Cardiac atrium fibroblast (primary cell): ENCODE results near the gene OXLD1. TPM values are rescaled to one million over a fixed set of nuclear protein-coding genes. Genes with fewer than 3 reads are reported as not detected.

ENCODE experiments used
- total RNA-seq: library from RNA; depleted of rRNA; stranded (reverse); fragments of >200 nt; gene quantifications from 2 replicates; pipeline ENCODE4 v1.2.3, GENCODE V29; 2015

The OXLD1 gene
- total RNA-seq: 52.0 and 55.6 TPM in 2 replicates

DNA sequence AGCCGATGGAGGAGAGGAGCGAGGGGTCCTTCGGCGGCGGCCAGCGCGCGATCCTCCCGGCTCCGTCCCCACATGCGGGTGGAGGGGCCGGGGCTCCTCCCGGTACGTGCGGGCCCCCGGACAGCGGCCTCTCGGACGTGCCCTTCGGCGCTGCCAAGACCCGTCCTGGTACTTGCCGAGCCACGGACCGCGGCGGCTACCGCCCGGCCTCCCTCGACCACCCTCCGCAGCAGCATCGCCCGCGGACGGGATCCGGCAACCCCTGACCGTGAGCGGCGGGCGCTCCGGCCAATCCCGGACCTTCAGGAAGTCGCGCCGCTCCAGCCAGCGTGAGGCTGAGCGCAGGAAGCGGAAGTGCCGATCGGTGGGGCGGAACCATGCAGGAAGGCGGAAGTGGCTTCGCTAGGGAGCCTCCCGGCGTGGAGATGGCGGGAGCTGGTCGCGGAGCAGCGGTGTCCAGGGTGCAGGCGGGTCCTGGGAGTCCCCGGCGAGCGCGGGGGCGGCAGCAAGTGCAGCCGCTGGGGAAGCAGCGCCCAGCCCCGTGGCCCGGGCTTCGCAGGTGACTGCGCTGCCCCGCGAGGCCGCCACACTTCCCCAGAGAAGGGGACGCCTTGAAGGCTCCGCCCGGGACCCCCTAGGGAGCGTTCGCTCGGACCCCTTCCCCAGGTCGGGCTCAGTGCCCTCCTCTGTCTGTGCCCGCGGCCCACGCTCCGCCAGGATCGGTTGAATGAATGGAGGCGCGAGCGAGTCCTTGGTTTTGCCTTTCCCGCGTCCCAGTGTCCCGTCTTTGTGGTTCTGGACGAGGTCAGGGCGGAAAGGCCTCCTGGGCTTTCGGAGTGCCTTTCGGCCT, at the start of gene OXLD1, which contains the start of gene CCDC137:
Gene OXLD1, minus strand, starts transcription at position 264 of the 850 bp plus-strand sequence. Its CDS starts 28 bp downstream, at position 236.
Gene CCDC137, plus strand, starts transcription at position 396 of the 850 bp plus-strand sequence. Its CDS starts 30 bp downstream, at position 426.

DNA sequence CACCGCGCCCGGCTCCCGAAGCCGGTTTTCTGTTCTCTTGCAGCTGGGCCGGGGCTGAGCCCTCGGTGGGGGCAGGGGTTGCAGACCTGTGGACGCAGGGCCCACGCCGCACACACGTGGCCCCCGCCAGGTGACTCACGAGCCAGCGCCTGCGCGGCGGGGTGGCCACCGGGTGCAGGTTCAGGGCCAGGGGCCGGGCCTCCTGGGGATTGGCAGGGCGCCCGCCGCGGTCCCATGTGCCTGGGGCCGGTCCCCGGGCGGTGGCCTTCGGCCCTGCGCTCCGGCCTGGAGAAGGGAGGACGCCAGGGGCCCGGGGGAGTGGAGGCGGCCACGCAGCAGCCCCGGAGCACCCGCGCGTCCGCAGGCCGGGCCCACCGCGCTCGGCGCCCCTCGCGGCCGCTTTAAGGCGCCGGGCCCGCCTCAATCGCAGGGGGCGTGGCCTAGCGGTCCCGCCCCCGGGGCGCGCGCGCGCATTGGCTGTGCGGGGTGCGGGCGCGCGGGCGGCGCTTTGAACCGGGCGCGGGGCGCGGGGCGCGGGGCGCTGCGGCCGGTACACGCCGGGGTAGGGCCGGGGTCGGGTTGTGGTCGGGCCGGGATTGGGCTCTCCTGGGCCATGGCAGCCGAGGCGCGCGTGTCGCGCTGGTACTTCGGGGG, 45.5 kb upstream of the OXLD1 start, which contains the start of gene SLC25A10:
Gene SLC25A10, plus strand, starts transcription at position 471 of the 654 bp plus-strand sequence. Its CDS starts 143 bp downstream, at position 614.

DNA sequence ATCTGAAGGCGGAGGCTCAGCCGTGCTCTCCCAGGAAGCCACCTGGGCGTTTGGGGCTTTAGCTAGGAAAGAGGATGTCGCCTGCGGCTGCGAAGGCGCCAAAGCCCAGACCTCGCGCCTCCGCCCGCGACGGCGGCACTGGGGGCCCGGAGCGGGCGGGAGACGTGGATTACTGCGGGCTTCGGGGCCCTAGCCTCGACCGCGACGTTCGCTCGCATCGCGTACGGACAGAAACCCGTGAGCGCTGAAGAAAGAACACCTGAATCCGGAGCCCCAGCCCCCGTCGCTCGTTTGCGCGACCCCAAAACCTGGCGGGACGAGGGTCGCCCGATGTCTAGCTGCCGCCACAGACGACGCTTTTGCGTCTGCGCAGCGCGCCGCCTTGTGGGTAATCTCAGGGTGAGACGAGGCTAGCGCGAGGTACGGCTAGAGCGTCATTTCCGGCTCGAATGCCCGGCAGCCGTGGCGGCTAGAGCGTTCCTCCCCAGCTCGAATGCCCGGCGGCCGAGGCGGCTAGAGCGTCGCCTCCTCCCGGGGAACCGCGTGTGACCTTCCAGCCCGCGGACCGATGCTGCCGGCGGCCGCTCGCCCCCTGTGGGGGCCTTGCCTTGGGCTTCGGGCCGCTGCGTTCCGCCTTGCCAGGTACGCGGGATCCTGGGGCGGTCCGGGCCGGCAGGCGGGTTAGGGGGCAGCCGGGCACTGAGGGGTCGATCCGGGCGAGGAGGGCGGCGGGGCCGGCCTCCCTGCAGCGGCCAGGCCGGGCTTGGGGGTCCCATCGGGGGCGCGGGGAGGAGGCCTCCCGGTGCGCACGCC, 36.7 kb upstream of the OXLD1 start, which contains the start of gene MRPL12:
Gene MRPL12, plus strand, starts transcription at position 434 of the 813 bp plus-strand sequence. Its CDS starts 135 bp downstream, at position 569.

DNA sequence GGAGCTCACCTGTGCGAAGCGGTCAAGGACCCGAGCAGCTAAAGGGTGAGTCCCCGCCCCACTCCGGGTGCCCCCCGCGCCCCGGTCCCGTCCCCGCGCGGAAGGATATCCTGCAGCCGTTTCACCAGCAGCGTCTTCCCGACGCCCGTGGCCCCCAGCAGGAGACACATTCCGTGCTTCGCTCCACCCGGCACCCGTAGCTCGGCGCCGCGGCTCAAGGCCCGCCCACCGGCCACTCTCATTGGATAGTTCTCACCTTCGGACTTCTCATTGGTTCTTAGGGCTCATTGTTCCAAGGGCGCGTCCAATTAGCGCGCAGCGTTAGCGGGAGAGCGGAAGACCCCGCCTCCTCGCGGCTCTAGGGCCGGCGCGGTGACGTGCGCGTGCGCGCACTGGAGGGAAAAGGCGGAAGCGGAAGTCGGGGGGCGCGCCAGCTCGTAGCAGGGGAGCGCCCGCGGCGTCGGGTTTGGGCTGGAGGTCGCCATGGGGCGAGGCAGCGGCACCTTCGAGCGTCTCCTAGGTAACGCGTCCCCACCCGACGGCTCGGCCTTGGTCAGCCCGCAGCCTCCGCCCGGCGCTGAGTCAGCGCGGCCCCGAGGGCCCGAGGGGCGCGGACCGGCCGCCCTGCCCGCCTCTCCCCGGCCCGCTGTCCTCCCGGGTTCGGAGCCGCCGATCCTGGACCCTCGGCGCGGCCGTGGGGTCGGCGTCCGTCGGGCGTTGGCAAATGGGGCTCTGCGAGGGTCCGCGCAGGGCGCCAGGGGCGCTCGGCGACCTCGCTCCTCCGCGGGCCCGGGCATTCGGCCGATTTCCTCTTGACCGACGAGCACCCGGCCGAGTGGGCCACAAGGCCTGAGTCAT, 17.4 kb upstream of the OXLD1 start, which contains the start of the genes ARL16 and HGS:
Gene ARL16, minus strand, starts transcription at position 214 of the 858 bp plus-strand sequence. Its CDS starts 44 bp downstream, at position 170.
Gene HGS, plus strand, starts transcription at position 428 of the 858 bp plus-strand sequence. Its CDS starts 56 bp downstream, at position 484.

DNA sequence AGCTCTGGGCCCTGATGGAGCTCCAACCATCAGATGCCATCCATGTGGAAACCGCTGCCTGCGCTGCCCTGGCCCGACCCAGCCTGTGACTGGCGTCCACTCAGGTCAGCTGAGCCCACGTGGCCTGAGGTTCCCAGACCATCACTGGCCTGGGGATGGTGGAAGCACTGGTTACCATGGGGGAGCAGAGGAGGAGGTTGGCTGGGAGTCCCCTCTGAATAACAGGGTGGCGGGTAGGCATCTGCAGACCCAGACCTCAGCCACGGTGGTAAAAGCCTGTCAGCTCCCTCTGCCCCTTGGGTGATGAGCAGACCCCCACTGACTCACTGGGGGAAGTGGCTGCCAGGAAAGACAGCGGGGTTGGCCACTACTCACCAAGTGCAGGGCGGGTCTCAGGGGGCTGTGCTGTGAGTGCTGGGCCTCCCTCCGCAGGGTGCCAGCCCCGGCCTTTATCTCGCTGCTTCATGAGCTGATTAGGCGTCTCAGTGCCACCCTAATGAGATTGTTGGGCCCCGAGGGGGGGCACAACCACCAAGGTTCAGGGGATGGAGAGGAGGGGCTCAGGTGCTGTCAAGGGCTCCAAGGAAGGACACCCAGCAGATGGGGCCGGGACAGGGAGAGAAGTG, 10.2 kb downstream of the OXLD1 start, which contains the start of gene PDE6G:
Gene PDE6G, minus strand, starts transcription at position 425 of the 626 bp plus-strand sequence. CDS start 3,237 bp downstream, outside the sequence.

DNA sequence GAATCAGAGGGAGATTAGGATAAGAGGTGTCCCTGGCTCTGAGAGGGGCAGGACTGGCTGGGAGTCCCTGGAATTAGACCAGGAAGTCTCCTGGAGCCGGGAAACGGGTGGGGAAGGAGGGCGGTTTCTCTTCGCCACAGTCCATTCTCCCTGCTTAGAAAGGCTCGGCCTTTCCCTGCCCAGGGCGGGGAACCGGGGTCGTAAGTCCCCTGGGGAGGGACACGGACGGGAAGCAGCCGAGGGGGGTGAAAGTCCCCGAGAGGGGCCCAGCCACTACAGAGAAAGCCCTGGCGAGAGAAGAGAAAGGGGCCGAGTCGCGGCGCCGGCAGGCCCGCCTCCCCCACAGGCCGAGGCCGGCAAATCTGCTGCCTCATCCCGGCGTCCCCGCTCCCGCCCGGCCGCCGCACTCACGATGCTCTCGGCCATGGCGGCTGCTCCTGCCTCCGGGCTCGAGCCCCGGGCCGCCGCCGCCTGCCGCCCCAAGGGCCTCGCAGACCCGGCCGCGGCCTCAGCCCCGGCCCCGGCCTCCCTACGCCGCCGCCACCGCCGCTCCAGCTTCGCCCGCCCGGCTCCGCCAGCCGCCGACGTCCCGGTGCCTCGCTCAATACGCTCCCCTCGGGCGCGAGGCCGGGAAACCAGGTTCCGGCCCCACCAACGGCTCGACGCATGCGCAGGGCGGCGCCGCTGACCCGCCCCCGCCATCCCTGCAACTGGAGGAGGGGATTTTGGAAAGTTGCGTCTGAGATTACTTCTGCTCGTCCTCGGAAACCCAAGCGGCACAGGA, 29.7 kb downstream of the OXLD1 start, which contains the start of the genes NPLOC4 and TSPAN10:
Gene NPLOC4, minus strand, starts transcription at position 608 of the 784 bp plus-strand sequence. Its CDS starts 182 bp downstream, at position 426.
Gene TSPAN10, plus strand, starts transcription at position 692 of the 784 bp plus-strand sequence. CDS start 5,217 bp downstream, outside the sequence.

Other genes with a start within 250 kb of the OXLD1 start
- gene ACTG1, start 153.8 kb downstream of the OXLD1 start, total RNA-seq: 7,251 and 10,875 TPM in 2 replicates
- 1.6 TPM in 1 of 2 replicates, not detected in the other for gene FSCN2, start 138.2 kb downstream of the OXLD1 start, total RNA-seq
- gene FAAP100, start 114.3 kb downstream of the OXLD1 start, total RNA-seq: 25.3 and 34.7 TPM in 2 replicates
- gene NPLOC4, start 29.5 kb downstream of the OXLD1 start, total RNA-seq: 47.5 and 50.4 TPM in 2 replicates
- gene TSPAN10, start 29.4 kb downstream of the OXLD1 start, total RNA-seq: 0.49 and 0.72 TPM in 2 replicates
- gene PDE6G, start 10.1 kb downstream of the OXLD1 start, total RNA-seq: not detected in 2 replicates
- 10.9 and 30.5 TPM in 2 replicates for gene CCDC137, start 132 bp upstream of the OXLD1 start, total RNA-seq
- gene ARL16, start 17.2 kb upstream of the OXLD1 start, total RNA-seq: 41.5 and 45.0 TPM in 2 replicates
- 74.9 and 84.9 TPM in 2 replicates for gene HGS, start 17.4 kb upstream of the OXLD1 start, total RNA-seq
- gene MRPL12, start 36.8 kb upstream of the OXLD1 start, total RNA-seq: 45.7 and 65.5 TPM in 2 replicates
- 11.8 and 12.3 TPM in 2 replicates for gene SLC25A10, start 45.7 kb upstream of the OXLD1 start, total RNA-seq
- not detected in 2 replicates for gene GCGR, start 137.5 kb upstream of the OXLD1 start, total RNA-seq
- gene MCRIP1, start 166.7 kb upstream of the OXLD1 start, total RNA-seq: 79.1 and 107 TPM in 2 replicates
- gene PPP1R27, start 168.4 kb upstream of the OXLD1 start, total RNA-seq: not detected in 2 replicates
- gene P4HB, start 193.9 kb upstream of the OXLD1 start, total RNA-seq: 3,334 and 3,459 TPM in 2 replicates
- 303 and 339 TPM in 2 replicates for gene ARHGDIA, start 204.7 kb upstream of the OXLD1 start, total RNA-seq
- 55.6 and 108 TPM in 2 replicates for gene ALYREF, start 225.0 kb upstream of the OXLD1 start, total RNA-seq
- gene ANAPC11, start 225.1 kb upstream of the OXLD1 start, total RNA-seq: 195 and 225 TPM in 2 replicates
- 6.6 TPM in 1 of 2 replicates, not detected in the other for gene NPB, start 235.6 kb upstream of the OXLD1 start, total RNA-seq
- 28.3 and 50.5 TPM in 2 replicates for gene PCYT2, start 244.8 kb upstream of the OXLD1 start, total RNA-seq